ENCODE results near the gene UTS2B.
A peak's percentile ranks its signal among the peaks of the same experiment; 100 is the strongest.

Gene UTS2B

DNA sequence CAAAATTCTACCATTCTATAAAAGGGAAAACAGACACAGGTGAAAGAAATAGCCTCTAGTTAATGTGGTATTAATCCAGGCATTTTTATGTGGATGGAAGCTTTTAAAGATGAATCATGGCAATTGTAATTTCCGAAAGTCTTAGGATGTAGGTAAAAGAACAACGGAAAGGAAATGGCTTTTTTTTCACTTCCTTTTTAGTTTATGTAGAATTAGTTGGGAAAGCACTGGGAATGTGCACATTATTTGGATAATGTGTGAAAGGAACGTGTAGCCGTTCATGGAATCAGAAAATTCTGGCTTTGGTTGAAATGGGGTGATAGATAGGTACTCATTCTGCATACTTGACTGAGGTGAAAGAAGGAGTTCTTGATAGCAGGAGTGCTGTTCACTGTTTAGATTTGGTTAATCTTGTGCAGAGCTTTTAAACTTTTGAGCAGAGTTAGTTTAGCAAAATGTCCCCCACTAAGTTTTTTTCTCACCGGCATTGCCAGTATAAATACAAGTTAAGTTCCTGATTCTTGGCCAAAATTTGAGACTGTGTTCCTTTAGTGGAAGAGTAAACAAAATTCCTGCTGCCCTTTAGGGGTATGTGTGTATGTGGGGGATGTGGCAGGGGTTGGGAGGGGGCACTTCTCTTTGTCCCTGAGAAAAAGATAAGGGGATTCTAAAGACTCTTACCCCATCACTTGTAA, 20.2 kb upstream of the UTS2B start:
- no peak for DNase-seq

DNA sequence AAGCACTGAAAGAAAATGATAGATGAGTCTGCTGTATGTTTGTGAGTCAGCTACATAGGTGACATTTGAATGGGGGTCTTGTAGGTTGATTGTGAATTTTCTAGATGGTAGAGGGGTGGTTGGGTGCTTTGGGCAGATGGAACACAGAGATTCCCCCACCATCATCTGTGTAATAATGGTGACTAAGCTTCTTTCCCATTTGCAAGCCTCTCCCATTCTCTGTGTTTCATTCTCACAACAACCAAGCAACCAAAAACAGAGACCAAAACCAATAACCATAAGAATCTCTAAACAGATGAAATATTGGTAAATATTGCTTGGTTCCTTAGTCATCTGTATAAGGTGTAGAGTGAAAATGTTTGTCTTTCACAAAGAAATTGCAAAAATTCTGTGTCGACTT, 17.8 kb upstream of the UTS2B start:
- DNase-seq, result no peak

DNA sequence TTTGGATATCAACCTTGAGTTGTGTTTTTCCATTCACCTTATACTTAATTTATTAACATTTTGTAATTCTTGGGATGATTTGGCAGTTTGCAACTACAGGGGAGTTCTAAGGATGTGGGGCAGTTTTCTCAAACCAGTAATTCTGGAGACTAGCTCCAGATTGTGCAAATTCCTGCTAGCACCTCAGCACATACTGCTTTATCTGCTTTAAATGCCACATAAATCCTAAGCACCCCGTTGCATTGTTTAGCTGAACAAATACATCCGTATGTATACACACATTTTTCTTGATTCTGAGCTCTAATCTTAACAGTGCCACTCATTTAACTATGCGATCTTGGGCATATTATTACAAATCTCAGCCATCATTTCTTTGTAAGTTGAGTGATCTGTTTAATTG, 16.9 kb upstream of the UTS2B start:
- DNase-seq, result no peak

DNA sequence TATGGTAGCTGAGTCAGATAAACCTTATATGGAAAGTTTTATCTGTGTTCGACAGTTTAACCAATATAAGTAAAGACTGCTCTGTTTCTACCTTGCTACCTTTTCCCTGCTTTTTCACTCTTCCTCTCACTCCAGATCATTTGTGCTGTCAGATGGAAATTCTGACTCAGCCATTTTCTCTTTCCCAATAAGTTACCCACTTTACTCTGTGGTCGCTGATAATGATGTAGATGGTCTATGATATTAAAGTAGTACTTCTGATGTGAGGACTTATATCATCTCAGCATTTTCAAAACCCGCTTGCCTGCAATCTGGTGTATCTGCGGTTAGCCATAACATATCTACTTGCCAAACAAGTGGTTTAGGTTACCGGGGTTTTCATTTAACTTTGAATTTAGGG, 15.0 kb upstream of the UTS2B start:
- DNase-seq, result no peak

DNA sequence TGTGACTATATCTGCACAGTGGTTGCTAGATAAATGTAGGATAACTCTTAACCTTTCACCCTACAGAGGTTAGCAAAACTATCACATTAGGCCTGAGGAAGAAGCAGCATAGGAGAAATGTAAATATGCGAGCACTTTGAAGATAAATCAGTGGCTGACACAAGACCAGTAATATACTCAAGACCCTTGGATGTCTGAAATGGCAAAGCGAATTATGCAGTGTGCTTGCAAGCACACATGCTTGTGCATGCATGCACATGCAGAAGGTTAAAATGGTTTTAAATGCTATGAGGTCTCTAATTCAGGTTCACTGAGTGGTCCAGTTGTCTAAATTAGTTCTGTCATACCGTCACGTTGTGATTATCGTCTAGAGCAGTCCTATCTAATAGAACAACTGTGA, 13.6 kb upstream of the UTS2B start:
- DNase-seq, result no peak

DNA sequence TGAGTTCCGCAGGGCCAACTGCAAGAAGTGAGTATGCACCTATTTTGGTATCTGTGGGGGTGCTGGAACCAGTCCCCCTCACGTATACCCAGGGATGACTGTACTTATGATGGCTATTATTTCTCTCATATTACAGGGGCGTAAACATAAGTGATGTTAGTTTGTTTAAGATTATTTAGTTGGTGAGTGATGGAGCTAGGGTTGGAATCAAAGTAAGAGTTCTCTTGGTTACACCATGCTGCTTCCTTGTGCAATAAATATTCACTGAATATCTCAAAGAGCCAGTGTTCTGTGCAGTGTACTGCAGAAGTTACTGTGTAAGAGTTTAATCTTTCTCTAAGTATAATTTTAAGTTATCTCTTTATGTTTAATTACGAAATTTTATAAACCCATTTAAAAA, 12.8 kb upstream of the UTS2B start:
- no peak for DNase-seq

DNA sequence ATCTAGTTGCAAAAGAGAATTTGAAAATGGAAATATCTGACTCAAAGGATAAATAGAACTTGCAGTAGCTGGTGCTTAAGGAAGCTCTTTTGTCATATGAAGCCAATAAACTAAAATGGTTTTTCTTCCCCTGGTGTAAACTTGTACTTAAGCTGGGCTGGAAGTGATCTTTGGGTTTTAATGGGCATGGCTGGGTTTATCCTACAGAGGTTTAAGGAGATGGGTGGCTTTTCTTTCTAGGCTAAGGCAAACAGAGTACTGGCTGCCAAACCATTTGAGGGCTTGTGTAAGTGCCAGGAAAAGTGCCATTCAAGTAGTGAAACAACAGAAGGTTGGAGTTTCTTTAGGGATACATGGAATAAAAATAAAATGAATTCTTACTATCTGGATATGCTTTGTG, 12.1 kb upstream of the UTS2B start:
- no peak for DNase-seq

DNA sequence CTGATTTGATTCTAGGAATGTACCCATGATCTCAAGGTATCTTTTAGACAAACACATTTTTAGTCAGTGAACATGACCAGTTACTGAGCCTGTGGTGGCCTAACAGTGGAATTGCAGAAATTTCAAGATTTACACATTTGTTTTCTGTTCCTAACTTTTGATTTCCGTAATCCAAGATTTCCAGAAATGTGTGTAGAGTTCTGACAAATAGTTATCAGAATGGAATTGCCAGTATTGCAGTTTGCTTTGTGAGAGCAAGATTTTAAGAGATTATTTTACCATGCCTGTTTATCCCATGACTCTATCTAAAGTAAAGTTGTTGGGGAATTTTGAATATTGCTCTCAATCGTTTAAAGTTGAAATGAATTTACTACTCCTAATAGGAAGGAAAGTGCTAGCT, 11.7 kb upstream of the UTS2B start:
- peak in 2 of 3 donors; percentile 52 to 72 for DNase-seq

DNA sequence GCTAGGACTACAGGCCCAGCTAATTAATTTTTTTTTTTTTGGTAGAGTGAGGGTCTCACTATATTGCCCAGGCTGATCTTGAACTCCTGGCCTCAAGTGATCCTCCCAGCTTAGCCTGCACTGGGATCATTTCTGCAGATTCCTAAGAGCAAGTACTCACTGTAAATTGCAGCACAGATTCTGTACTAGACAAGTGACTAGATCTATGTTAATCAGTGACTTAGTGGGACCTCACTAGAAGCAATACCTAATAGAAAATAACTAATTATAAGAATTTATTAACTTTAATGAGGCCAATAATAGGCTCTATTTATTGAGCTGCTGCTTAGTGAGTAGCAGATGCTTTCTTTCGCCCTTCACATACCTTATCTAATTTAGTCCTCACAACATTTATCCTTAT, 10.6 kb upstream of the UTS2B start:
- no peak for DNase-seq

DNA sequence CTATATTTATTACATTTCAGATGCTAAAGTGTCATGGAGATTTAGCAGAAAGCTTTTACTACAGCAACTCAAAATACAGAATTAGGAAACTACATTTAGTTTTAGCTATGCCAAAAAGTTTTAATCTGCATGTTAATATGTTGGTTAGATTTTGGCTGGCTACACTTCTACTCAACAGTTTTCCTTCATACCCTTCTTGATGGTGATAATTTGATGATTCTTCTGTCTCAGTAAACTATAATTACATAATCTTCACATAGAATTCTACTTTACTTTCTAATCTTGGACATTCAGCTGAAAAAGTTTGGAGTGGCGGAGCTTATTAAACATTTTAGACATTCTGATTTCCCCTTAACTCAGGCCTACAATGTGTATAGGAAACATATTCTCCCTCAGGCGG, 10.0 kb upstream of the UTS2B start:
- no peak for DNase-seq

DNA sequence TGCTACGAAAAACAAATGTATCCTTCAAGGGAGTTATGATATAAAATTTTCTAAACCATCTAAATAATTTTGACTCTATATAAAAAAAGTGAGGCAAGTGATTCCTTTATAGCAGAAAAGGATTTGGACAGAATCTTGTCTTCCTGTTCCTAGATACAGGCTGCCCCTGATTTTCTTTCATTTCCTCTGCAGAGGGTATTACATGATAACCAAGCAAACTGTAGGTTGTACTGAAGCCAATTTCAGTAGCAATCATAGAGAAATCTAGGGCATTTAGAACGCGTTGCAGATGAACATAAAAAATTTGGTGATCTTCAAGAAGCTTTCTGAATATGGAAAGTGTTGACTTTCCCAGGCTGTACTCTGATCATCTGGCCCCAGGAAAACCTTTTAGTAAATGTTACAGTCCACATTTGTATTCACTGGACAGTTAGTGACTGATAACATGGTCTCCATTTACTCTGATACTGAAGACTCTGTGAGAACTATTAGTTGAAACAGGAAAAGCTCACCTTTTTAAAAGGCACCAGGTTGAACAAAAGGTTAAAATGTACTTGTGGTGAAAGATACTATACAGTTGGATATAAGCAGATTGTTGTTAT, 9.1 kb upstream of the UTS2B start:
- DNase-seq, result peak in 1 of 3 donors; percentile 40

DNA sequence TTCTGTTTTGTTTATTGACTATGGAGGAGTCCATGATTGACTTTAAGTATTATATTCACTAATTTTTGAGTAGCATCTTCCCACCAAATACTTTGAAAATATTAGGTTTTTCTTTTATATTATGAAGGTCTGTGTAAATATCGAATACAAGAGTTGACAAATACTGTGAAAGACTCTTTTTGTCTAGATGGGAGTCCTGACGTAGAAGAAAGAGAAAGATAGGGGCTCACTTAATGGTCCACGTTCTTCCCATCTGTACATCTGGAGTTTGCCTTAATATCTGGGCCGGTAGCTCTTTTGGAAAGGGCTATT, 7.8 kb upstream of the UTS2B start:
- no peak for DNase-seq

DNA sequence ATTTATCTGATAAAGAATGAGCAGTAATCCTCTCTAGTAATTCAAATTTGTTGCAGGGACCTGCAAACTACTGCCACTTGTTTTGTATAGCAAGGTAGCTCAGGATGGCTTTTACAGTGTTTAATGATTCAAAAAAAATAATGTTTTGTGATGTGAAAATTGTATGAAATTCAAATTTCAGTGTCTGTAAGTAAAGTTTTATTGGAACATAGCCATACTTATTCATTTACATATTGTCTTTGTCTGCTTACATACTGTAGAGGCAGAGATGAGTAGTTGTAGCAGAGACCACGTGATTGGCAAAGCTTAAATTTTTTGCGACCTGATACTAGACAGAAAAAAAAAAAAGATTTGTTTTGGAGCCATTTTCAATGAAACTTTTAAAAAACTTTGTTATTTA, 6.5 kb upstream of the UTS2B start:
- no peak for DNase-seq

DNA sequence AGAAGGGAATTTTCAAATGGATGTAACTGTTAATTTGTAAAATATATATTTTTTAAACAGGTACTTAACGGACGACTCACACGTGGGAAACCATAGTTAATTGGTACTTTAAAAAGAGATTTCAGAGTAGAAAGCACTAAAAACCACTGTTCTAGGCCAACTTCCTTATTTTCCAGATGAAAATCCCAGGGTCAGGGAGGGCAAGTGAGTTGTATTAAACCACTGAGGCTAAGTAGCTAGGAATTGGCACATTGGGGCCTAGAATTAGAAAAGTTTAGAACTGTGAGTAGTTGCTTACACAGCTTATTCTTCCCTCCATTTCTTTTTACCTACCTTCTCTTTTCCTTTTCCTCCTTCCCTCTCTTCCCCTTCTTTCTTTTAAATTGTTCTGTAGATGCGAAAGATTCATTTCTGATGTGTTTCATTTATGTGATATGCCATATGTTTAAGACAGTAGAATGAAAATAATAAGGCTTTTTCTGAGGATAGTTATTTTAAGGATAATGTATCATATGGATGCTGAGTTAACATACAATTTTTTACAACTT, 4.1 kb upstream of the UTS2B start:
- peak; percentile 21 to 60 (median 39) for DNase-seq

DNA sequence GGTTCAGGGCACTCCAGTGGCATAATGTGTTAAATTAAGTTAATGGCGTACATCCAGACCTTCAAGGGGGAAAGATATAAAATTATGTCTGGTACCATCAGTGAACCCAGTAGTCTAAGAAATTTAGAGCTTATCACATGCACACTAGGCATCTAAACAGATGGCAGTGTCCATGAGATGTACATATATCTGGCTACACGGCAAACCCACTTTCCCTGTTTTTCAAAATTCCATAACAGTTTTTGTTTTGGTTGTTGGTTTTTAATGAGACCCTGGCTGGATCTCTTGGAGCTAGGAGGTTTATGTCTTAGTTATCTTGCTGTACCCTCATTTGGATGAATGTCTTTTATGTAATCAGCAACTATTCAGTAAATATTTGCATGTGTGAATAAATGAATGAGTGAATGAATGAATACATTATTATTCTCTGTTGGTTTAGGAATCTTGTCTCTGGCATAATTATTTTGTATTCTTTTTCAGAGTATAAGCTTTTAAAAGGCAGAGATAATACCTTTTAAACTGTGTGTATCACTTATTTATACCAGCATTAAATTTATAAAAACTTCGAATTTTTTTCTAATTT, 3.1 kb upstream of the UTS2B start:
- DNase-seq, result no peak

DNA sequence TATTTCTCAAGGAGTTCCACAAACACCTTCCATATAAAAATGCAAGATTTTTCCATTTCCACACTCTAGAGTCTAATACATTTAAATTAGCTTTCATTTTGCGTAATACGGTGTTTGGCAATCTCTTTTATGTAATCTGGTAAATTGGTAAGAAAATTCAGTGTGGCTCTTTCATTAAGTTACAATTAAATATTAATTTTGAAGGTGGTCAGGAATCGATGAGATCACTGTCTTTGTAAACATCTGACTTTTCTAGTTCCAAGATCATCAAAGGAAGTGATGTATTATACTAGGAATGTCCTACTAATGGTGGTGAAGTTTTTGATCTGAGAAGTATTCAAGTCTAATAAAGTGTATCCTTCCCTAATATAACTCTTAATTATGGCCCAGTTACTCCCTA, 1.1 kb upstream of the UTS2B start:
- DNase-seq, result peak in 2 of 3 donors; percentile 20 to 35

DNA sequence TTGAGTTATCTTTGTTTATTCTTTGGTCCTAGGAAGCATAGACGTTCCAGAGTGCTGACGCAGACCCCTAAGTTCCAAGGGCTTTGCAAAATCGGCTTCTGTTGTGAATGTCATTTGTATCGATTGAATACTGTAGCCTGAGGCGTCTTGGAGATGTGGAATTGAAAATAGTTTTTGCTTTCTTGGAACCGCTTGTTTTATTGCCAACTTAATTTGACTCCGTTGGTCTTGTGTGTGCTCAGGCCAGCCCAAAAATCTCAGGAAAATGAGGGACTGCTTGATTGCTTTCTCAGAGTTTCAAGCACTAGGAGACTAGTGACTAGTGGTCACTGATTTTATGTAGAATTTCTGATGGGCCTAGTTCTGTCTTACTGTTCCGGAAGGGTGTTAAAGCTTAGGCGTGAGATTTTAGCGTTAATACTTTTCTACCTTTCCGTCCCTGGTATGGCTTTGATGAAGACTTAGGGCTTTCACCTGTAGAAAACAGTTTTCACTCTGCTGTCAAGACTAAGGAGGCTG, 263 bp upstream of the UTS2B start:
- no peak for DNase-seq

DNA sequence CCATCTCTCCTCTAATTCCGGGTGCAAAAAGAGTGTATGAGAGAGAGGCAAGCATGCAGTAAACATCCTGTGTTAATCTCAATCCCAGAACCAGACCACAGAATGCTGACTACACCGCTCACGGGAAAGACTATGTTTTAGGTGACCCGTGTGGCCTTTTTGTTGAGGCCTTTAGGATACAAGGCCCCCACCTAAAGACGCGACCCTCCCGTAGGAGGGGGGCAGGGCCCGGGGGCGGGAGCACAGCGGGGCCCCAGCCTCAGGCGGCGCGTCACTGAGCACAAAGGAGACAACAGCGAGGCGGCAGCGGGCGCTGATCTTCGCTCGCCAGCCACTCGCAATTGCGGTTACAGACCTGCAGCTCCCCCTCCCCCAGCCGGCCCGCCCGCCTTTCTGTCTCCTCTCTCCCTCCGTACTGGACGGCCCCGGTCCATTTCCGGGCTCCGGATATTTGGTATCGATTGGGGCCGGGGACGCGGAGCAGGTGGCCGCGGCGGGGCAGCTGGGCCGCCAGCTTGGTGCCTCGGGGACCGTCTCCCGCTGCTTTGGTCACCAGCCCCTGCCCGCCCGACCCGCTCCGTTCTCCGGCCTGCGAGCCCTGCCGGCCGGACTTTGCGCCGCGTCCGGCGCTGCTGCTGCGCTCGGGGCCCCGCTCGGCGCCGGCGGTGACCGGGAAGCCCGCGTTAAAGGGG, 1.2 kb downstream of the UTS2B start, which contains the start of gene CCDC50:
CCDC50 (plus strand) TSS at position 433 of the 692 bp plus-strand sequence. CDS start 281 bp downstream, outside the sequence.
- DNase-seq, result peak; percentile 43 to 73 (median 55)

DNA sequence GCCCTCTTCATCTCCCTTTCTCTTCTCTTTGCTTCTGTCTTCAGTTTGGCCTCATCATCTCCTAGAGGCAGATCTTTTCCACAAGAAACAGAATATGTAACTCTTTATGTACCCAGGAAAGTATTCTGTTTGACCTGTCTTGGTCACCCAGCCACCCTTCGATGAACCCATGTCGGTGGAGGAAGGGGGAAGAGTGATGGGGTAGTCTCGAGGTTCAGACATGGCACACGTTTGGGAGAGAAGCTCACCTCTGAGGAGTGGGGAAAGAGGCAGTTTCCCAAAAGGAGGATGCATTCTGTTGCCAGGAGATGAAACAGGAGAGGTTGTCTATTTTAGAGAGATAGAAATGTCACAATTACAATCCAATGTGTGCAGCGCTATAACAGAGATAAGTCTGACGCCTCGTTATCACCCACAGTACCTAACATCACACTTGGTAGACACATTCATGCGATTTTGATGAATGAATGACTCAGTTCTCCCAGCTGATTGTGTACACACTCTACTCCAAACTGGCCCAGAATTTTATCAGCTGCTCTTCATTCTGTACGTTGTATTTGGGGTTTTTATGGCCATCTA, 1.9 kb downstream of the UTS2B start:
- DNase-seq, result no peak

DNA sequence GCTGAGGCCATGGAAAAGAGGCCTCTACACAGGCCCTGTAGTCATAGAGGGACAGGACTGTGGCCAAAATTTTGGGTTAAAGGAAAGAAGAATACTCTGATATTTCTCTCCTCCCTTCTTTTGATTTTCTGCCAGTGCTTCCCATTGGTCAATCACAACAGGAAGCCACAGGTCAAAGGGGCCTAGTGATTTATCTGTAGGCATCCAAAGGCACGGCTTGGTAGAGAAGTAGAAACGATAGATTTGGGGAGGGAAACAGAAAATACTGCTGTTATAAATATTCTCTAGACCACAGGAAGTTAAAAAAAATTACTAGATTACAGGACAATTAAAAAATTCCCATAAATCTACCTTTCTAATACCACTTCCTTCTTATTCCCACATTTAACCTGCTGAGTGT, 2.8 kb downstream of the UTS2B start:
- no peak for DNase-seq

DNA sequence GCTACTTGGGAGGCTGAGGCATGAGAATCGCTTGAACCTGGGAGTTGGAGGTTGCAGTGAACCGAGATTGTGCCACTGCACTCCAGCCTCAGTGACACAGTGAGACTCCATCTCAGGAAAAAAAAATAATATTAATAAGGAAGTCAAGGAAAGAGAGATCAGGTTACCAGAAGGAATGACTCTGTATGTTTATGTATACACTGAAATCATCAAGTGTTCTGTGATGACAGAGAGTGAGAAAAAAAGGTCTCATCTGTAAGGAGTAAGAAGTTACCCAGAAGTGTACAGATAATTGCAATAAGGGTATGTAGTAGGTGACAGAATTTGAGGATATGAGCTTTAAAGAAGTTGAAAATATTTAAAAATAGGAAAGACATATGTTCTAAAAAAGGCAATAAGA, 5.4 kb downstream of the UTS2B start:
- DNase-seq, result no peak

DNA sequence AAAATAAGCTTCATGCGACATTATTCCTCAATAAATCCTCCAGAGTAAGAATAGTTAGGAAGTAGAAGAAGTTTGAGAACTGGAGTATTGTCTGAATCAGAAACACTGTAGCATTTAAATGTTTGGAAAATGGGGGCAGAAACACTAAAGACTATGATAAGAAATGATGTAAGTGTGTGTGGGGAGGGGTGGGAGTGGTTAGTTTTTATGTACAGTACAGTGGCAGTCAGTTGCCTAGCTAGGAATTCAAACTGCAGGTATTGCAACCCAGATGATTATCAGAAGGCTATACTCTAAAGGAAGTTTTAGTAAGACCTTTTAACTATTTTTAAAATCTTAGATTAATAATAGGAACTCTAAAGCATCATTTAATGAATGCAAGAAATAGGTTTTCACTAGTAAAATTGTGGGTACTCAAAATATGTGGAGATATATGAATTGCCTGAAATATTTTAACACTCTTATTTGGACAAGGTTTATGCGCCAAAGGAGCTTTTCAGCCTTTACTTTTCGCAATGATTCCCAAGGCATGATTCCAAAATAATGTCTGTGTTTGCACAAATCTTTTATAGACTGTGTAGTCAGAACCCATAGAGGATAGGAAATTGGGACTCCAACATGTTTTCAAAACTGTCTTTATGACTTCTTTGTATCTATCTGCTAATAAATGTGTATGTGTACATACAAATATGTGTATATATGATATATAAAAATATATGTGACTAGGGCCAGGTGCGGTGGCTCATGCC, 9.1 kb downstream of the UTS2B start:
- no peak for DNase-seq
